ENCODE data around the gene DCAF15.

DCAF15 gene, protein sequence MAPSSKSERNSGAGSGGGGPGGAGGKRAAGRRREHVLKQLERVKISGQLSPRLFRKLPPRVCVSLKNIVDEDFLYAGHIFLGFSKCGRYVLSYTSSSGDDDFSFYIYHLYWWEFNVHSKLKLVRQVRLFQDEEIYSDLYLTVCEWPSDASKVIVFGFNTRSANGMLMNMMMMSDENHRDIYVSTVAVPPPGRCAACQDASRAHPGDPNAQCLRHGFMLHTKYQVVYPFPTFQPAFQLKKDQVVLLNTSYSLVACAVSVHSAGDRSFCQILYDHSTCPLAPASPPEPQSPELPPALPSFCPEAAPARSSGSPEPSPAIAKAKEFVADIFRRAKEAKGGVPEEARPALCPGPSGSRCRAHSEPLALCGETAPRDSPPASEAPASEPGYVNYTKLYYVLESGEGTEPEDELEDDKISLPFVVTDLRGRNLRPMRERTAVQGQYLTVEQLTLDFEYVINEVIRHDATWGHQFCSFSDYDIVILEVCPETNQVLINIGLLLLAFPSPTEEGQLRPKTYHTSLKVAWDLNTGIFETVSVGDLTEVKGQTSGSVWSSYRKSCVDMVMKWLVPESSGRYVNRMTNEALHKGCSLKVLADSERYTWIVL

DNA sequence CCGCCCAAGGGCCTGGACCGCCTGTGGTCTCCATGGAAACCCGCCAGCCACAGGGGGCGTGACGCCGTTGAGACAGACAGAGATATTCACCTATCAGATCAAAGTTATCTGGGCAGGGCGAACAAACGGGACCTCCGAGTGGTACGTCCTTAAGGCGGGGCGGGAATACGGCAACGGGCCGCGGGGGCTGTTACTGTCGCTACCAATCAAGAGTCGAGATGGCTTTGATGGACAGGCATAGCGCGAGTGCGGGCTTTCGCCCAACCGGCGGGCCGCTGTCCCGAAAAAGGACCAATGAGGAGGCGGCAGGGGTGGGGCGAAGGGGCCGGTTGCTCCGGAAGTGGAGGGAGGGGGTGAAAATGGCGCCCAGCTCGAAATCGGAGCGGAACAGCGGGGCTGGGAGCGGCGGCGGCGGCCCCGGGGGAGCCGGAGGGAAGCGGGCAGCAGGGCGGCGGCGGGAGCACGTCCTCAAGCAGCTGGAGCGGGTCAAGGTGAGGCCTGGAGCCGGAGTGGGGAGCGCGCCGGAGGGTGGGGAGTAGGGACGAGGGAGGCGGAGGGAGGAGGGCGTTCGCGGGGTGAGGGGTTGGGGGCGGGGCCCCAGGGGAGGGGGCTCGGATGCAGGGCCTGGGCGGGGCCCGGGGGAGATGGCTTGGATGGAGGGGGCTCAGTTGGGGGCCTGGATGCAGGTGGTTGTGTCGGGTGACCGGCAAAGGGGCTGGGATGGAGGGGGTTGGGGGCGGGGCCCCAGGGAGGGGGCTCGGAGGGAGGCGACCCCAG, at the start of gene DCAF15:
TSS of gene DCAF15 (plus strand) at position 356 of the 777 bp plus-strand sequence. CDS start at position 360, 4 bp downstream.
- peak within 1 kb of the TSS; percentile 91 for H3K4me3 Mint-ChIP-seq
- no peaks in the 10 kb centered on the region for H3K9me3 Mint-ChIP-seq
- no peaks in the 10 kb centered on the region for H3K27me3 Mint-ChIP-seq
- peaks cover 20% of the 10 kb centered on the region for H3K4me1 Mint-ChIP-seq
- DNase-seq (peak; percentile 98), ATAC-seq (peak; percentile 99)
- peak within 1 kb of the TSS; percentile 91 for H3K27ac Mint-ChIP-seq
- peaks cover 5% of the 10 kb centered on the region for H3K36me3 Mint-ChIP-seq (ENCODE audit: low read depth)

DNA sequence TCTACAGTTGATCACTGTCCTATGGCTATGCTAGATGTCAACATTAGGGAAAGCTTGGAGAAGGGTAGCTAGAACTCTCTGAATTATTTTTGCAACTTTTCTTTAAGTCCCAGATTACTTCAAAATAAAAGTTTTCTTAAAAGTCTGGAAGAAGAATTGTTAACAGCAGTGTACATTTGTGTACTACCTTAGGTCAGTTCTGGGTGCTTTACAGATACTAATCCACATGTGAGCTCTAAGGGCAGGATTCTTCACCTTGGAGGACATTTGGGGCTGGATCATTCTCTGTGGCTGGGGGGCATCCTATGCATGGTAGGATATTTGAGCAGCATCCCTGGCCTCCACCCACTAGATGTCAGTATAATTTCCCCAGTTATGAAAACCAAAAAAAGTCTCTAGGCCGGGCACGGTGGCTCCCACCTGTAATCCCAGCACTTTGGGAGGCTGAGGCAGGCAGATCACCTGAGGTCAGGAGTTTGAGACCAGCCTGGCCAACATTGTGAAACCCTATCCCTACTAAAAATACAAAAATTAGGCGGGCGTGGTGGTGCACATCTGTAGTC, 49.2 kb upstream of the DCAF15 start:
- H3K4me1 Mint-ChIP-seq, result peaks cover 15% of the 10 kb centered on the region
- no peak overlapping the region for H3K4me3 Mint-ChIP-seq
- H3K9me3 Mint-ChIP-seq, result no peaks in the 10 kb centered on the region
- no peaks in the 10 kb centered on the region for H3K36me3 Mint-ChIP-seq (ENCODE audit: low read depth)
- DNase-seq (peak; percentile 45), ATAC-seq (peak; percentile 13)
- H3K27me3 Mint-ChIP-seq, result no peaks in the 10 kb centered on the region
- no peak overlapping the region for H3K27ac Mint-ChIP-seq

DNA sequence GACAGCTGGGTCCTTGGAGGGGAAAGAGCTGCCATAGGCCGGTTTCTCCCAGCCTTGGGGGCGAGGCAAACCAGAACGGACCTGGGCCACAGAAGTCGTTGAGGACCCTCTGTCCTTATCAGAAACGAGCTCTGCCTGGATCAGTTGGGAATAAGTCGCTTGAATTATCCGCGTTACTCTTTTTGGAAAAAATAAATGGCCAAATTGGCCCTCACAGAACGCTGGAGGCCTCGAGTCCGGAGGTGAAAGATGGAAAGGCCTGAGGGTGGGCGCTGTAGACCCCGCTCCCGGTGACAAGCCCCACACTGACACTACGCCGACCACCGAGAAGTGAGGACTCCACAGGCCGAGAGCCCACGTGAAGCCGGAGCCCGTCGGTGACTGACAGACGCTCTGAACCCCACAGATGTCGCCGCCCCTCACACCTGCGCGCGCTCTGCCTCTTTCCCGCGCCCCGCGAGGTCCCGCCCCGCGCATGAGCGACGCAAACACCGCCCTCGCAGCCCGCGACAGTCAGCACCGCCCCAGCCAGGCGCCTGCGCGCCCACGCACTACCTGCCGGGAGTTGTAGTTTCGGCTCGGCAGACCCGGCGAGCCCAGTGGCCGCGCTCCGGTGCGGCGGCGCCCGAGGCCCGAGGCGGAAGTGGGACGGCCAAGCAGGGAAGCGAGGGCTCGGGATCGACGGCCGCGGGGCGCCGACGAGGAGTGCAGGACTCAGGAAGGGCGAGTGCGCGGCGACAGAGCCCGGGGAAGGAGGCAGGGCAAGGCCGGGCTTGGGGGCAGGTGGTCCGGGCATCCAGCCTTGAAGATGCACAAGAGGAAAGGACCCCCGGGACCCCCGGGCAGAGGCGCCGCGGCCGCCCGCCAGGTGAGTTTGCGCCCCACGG, 46.4 kb upstream of the DCAF15 start, which contains the start of the genes BRME1 and CC2D1A:
TSS of gene BRME1 (minus strand) at position 484 of the 887 bp plus-strand sequence. CDS start 1,225 bp downstream, outside the sequence.
TSS of gene CC2D1A (plus strand) at position 568 of the 887 bp plus-strand sequence. CDS start at position 809, 241 bp downstream.
- ATAC-seq, result peak; percentile 96

DNA sequence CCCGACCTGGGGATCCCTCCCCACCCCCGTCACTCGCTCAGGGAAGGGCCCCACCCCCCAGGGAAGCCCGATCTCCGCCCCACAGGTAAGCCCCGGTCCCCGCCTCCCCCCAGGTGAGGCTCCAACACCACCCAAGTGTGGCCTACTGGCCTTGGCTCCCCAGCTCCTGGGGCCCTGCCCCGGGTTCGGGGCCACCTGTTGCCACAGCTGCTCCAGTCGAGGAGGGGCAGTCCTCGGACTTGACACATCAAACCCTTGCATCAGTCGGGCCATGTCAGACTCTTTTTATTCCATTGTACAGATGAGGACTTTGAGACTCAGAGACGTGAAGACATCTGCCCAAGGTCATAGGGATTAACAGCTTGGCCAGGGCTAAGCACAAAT, 45.8 kb upstream of the DCAF15 start:
- H3K36me3 Mint-ChIP-seq (ENCODE audit: low read depth), result peaks cover 7% of the 10 kb centered on the region
- peak overlapping the region; percentile 82 for H3K4me3 Mint-ChIP-seq
- H3K9me3 Mint-ChIP-seq, result no peaks in the 10 kb centered on the region
- no peaks in the 10 kb centered on the region for H3K27me3 Mint-ChIP-seq
- ATAC-seq (peak; percentile 17), DNase-seq (peak; percentile 27)
- H3K4me1 Mint-ChIP-seq, result peaks cover 15% of the 10 kb centered on the region
- H3K27ac Mint-ChIP-seq, result peak overlapping the region; percentile 46

More for the DNA sequence above, 46.4 kb upstream of the DCAF15 start, which contains the start of the genes BRME1 and CC2D1A:
- DNase-seq, result peak; percentile 97
- H3K27ac Mint-ChIP-seq, result peak within 1 kb of the TSS; percentile 89
- H3K27me3 Mint-ChIP-seq, result no peaks in the 10 kb centered on the region
- H3K4me1 Mint-ChIP-seq, result peaks cover 15% of the 10 kb centered on the region
- H3K9me3 Mint-ChIP-seq, result no peaks in the 10 kb centered on the region
- peaks cover 5% of the 10 kb centered on the region for H3K36me3 Mint-ChIP-seq (ENCODE audit: low read depth)
- peak within 1 kb of the TSS; percentile 82 for H3K4me3 Mint-ChIP-seq

DNA sequence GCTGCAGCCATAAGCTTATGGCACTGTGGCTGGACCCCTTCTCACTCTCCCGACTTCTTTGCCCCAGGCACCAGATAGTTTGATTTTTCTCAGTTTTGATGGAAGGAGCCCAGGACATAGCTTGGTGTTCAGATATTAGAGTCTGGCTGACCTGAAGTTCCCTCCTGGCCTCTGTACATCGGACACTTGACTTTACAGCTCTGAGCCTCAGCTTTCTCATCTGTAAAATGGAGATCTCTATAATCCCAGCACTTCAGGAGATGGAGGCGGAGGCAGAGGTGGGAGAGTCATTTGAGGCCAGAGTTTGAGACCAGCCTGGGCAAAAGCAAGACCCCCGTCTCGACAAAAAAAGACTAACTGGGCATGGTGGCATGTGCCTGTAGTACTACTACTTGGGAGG, 45.4 kb upstream of the DCAF15 start:
- Mint-ChIP-seq H3K27me3 (no peaks in the 10 kb centered on the region), H3K36me3 (ENCODE audit: low read depth) (peaks cover 8% of the 10 kb centered on the region), H3K9me3 (no peaks in the 10 kb centered on the region), H3K4me1 (peaks cover 15% of the 10 kb centered on the region), H3K27ac (peak overlapping the region; percentile 38), H3K4me3 (peak overlapping the region; percentile 82)
- DNase-seq (no peak), ATAC-seq (no peak)

DNA sequence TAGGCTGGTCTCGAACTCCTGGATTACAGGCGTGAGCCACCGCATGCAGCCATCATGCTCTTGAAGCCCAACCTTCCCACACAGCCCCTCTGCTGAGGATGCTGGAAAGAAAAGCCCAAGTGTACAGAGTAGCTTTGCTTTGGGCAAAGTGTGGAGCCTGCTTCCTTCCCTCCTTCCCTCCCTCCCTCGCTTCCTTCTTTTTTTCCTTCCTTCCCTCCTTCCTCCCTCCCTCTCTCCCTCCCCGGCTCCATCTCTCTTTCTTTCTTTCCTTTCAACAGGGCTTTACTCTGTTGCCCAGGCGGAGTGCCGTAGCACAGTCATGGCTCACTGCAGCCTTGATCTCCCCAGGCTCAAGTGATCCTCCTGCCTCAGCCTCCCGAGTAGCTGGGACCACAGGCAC, 43.6 kb upstream of the DCAF15 start:
- Mint-ChIP-seq H3K4me3 (no peak overlapping the region), H3K27ac (no peak overlapping the region)
- no peak for ATAC-seq

DNA sequence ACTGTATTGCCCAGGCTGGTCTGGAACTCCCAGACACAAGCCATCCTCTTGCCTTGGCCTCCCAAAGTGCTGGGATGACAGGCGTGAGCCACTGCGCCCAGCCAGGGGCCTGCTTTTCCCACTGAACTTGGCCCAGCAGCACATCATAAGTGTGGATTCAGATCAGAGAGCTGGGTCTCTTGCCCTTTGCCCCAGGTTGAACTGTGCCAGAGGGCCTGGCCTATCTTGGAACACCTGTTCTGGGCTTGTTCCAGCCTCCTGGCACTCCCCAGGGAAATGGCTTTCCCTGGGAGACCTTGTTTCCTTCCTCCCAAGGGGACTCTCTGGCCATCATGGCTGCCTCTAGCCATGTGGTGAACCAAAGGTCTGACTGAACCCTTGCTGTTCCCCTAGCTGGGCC, 42.9 kb upstream of the DCAF15 start:
- Mint-ChIP-seq H3K4me1 (peaks cover 15% of the 10 kb centered on the region), H3K36me3 (ENCODE audit: low read depth) (peaks cover 14% of the 10 kb centered on the region), H3K27ac (no peak overlapping the region), H3K27me3 (no peaks in the 10 kb centered on the region), H3K4me3 (no peak overlapping the region), H3K9me3 (no peaks in the 10 kb centered on the region)
- no peak for ATAC-seq
- DNase-seq, result no peak

More for the DNA sequence above, 43.6 kb upstream of the DCAF15 start:
- Mint-ChIP-seq H3K4me1 (peaks cover 15% of the 10 kb centered on the region), H3K36me3 (ENCODE audit: low read depth) (peaks cover 14% of the 10 kb centered on the region), H3K9me3 (no peaks in the 10 kb centered on the region), H3K27me3 (no peaks in the 10 kb centered on the region)
- no peak for DNase-seq

DNA sequence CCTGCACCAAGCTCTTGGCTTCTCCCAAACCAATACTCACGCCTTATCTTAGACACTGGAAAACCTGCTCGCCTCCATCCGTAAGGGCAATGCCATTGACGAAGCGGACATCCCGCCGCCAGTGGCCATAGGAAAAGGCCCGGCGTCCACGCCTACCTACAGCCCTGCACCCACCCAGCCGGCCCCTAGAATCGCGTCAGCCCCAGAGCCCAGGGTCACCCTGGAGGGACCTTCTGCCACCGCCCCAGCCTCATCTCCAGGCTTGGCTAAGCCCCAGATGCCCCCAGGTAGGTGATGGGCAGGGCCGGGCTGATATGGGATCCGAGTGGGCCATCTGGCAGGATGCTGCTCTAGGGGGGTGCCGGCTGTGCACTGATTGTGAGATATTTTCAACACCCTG, 39.0 kb upstream of the DCAF15 start:
- ATAC-seq, result no peak

DNA sequence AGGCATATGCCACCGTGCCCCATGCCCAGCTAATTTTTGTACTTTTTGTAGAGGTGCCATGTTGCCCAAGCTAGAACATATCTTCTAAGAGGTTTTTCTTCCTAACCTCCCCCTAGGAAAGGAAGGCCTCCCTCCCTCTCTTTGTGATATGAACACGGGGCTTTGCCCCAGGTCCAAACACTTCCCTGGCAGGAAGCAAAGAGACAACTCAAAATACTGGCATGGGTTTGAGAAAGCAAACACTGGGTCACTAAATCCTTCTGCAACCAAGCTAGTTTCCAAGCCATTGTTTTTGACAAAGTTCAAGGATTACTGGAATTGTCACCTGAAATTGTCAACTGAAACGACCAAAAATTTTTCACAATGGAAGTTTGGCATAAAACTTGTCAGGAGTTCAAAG, 37.5 kb upstream of the DCAF15 start:
- no peak overlapping the region for H3K4me3 Mint-ChIP-seq

More for the DNA sequence above, 39.0 kb upstream of the DCAF15 start:
- no peaks in the 10 kb centered on the region for H3K27me3 Mint-ChIP-seq
- peaks cover 19% of the 10 kb centered on the region for H3K36me3 Mint-ChIP-seq (ENCODE audit: low read depth)
- H3K4me3 Mint-ChIP-seq, result no peak overlapping the region
- H3K27ac Mint-ChIP-seq, result no peak overlapping the region
- no peaks in the 10 kb centered on the region for H3K9me3 Mint-ChIP-seq
- H3K4me1 Mint-ChIP-seq, result no peaks in the 10 kb centered on the region
- no peak for DNase-seq

DNA sequence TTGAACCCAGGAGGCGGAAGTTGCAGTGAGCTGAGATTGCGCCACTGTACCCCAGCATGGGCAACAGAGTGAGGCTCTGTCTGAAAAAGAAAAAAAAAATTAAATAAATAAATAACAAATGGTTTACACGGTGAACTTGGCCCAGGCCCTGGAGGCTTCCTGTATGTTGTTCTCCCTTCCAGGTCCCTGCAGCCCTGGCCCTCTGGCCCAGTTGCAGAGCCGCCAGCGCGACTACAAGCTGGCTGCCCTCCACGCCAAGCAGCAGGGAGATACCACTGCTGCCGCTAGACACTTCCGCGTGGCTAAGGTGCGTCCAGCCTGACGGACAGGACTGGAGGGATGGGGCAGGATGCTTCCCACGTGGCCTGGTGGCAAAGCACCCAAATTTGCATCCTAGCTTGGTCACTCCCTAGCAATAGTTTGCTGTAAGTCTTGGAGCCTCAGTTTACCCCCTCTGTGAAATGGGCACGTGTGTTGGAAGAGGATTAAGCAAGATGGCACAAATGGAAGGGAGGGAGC, 34.4 kb upstream of the DCAF15 start:
- ATAC-seq (no peak), DNase-seq (no peak)
- H3K4me1 Mint-ChIP-seq, result no peaks in the 10 kb centered on the region
- no peaks in the 10 kb centered on the region for H3K27me3 Mint-ChIP-seq
- H3K9me3 Mint-ChIP-seq, result peaks cover 5% of the 10 kb centered on the region
- peaks cover 35% of the 10 kb centered on the region for H3K36me3 Mint-ChIP-seq (ENCODE audit: low read depth)
- H3K27ac Mint-ChIP-seq, result no peak overlapping the region
- H3K4me3 Mint-ChIP-seq, result no peak overlapping the region

More for the DNA sequence above, 37.5 kb upstream of the DCAF15 start:
- no peaks in the 10 kb centered on the region for H3K4me1 Mint-ChIP-seq
- H3K9me3 Mint-ChIP-seq, result no peaks in the 10 kb centered on the region
- DNase-seq (no peak), ATAC-seq (no peak)
- H3K27ac Mint-ChIP-seq, result no peak overlapping the region
- H3K36me3 Mint-ChIP-seq (ENCODE audit: low read depth), result peaks cover 19% of the 10 kb centered on the region
- H3K27me3 Mint-ChIP-seq, result no peaks in the 10 kb centered on the region

DNA sequence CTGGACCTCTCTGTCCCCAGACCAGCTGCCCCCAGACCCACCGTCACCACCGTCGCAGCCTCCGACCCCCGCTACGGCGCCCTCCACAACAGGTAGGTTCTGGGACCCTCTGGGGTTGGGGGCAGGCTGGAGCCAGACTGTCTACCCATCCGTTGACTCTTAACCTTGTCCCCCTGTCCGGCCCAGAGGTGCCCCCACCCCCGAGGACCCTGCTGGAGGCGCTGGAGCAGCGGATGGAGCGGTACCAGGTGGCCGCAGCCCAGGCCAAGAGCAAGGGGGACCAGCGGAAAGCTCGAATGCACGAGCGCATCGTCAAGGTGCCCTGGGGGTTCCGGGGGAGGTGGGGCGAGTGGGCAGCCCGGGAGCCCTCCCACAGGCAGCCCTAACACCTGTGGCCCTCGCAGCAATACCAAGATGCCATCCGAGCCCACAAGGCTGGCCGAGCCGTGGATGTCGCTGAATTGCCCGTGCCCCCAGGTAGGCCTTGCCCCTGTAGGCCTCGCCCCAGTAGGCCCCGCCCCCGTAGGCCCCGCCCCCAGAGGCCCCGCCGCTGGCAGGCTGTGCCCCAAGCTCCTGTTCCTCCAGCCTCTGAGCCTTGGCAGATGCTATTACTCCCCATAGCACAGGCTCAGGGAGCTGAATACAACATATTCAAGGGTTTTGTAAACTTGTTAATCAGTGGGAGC, 33.4 kb upstream of the DCAF15 start:
- Mint-ChIP-seq H3K4me1 (no peaks in the 10 kb centered on the region), H3K36me3 (ENCODE audit: low read depth) (peaks cover 34% of the 10 kb centered on the region), H3K27me3 (no peaks in the 10 kb centered on the region), H3K9me3 (peaks cover 5% of the 10 kb centered on the region), H3K4me3 (no peak overlapping the region), H3K27ac (no peak overlapping the region)
- DNase-seq, result no peak
- no peak for ATAC-seq

DNA sequence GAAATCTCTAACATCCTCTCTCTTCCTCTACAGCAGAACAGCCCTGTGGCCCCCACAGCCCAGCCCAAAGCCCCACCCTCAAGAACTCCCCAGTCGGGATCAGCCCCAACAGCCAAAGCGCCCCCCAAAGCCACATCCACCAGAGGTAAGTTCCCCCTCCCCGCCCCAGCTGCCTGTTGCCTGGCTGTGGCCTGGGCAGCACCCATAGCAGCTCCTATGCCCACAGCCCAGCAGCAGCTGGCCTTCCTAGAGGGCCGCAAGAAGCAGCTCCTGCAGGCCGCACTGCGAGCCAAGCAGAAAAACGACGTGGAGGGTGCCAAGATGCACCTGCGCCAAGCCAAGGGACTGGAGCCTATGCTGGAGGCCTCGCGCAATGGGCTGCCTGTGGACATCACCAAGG, 31.8 kb upstream of the DCAF15 start:
- no peak for DNase-seq
- ATAC-seq, result no peak
- peaks cover 35% of the 10 kb centered on the region for H3K36me3 Mint-ChIP-seq (ENCODE audit: low read depth)

More for the DNA sequence above, 31.8 kb upstream of the DCAF15 start:
- no peak overlapping the region for H3K27ac Mint-ChIP-seq
- no peak overlapping the region for H3K4me3 Mint-ChIP-seq
- peaks cover 5% of the 10 kb centered on the region for H3K9me3 Mint-ChIP-seq
- H3K4me1 Mint-ChIP-seq, result no peaks in the 10 kb centered on the region
- H3K27me3 Mint-ChIP-seq, result no peaks in the 10 kb centered on the region

Measured in activated naive CD8-positive, alpha-beta T cell treated with anti-CD3 and anti-CD28 coated beads, Interleukin-2, amount 50 U/mL, for 24 hours (primary cell).